ENCODE data around the gene MREG.

MREG gene

GRCh38 chr2:216002101-216002678 is 11.2 kb downstream of the MREG start:
- Histone ChIP-seq H3K27ac (ENCODE audit: low read depth, low read length) (no peak overlapping the region), H3K4me1 (ENCODE audit: control insufficient read depth, low read length) (no peaks in the 10 kb centered on the region), H3K36me3 (ENCODE audit: control insufficient read depth, low read length) (no peaks in the 10 kb centered on the region), H3K4me3 (ENCODE audit: low read length) (no peak overlapping the region), H3F3A (ENCODE audit: control insufficient read depth, insufficient read depth) (no peaks in the 10 kb centered on the region), H4K20me1 (ENCODE audit: control insufficient read depth, insufficient read depth, low read depth, low read length) (no peaks in the 10 kb centered on the region), H3K4me2 (ENCODE audit: low read length) (no peak overlapping the region), H3K79me2 (ENCODE audit: control insufficient read depth, low read length) (no peaks in the 10 kb centered on the region), H3K27me3 (ENCODE audit: control insufficient read depth, low read length) (peaks cover 57% of the 10 kb centered on the region), H3K9me2 (replicated peaks; ENCODE audit: control insufficient read depth, low read length) (no peaks in the 10 kb centered on the region), H3K9me3 (ENCODE audit: control insufficient read depth, insufficient read depth, low read length) (no peaks in the 10 kb centered on the region)
- TF ChIP-seq, protein P1, sequence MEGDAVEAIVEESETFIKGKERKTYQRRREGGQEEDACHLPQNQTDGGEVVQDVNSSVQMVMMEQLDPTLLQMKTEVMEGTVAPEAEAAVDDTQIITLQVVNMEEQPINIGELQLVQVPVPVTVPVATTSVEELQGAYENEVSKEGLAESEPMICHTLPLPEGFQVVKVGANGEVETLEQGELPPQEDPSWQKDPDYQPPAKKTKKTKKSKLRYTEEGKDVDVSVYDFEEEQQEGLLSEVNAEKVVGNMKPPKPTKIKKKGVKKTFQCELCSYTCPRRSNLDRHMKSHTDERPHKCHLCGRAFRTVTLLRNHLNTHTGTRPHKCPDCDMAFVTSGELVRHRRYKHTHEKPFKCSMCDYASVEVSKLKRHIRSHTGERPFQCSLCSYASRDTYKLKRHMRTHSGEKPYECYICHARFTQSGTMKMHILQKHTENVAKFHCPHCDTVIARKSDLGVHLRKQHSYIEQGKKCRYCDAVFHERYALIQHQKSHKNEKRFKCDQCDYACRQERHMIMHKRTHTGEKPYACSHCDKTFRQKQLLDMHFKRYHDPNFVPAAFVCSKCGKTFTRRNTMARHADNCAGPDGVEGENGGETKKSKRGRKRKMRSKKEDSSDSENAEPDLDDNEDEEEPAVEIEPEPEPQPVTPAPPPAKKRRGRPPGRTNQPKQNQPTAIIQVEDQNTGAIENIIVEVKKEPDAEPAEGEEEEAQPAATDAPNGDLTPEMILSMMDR (IDR thresholded peaks at IDR 0.05; ENCODE audit: low read depth, low read length, poor library complexity, severe bottlenecking) = no peak
- TF ChIP-seq EZH2phosphoT487 (IDR thresholded peaks at IDR 0.05; ENCODE audit: borderline replicate concordance, low read length) = no peak

- Histone ChIP-seq H3K4me2 (ENCODE audit: low read length) (no peak overlapping the region), H3K27ac (ENCODE audit: low read depth, low read length) (no peak overlapping the region), H3K36me3 (ENCODE audit: control insufficient read depth, low read length) (no peaks in the 10 kb centered on the region), H3F3A (ENCODE audit: control insufficient read depth, insufficient read depth) (no peaks in the 10 kb centered on the region), H3K27me3 (ENCODE audit: control insufficient read depth, low read length) (peaks cover 50% of the 10 kb centered on the region), H3K9me2 (replicated peaks; ENCODE audit: control insufficient read depth, low read length) (no peaks in the 10 kb centered on the region), H4K20me1 (ENCODE audit: control insufficient read depth, insufficient read depth, low read depth, low read length) (no peaks in the 10 kb centered on the region), H3K4me1 (ENCODE audit: control insufficient read depth, low read length) (no peaks in the 10 kb centered on the region), H3K9me3 (ENCODE audit: control insufficient read depth, insufficient read depth, low read length) (no peaks in the 10 kb centered on the region), H3K4me3 (ENCODE audit: low read length) (no peak overlapping the region), H3K79me2 (ENCODE audit: control insufficient read depth, low read length) (no peaks in the 10 kb centered on the region)
- TF ChIP-seq, protein P1 (IDR thresholded peaks at IDR 0.05; ENCODE audit: low read depth, low read length, poor library complexity, severe bottlenecking) = no peak
- TF ChIP-seq EZH2phosphoT487 (IDR thresholded peaks at IDR 0.05; ENCODE audit: borderline replicate concordance, low read length) = no peak
Observed at GRCh38 chr2:216001216-216002100, 11.9 kb downstream of the MREG start.

DNA sequence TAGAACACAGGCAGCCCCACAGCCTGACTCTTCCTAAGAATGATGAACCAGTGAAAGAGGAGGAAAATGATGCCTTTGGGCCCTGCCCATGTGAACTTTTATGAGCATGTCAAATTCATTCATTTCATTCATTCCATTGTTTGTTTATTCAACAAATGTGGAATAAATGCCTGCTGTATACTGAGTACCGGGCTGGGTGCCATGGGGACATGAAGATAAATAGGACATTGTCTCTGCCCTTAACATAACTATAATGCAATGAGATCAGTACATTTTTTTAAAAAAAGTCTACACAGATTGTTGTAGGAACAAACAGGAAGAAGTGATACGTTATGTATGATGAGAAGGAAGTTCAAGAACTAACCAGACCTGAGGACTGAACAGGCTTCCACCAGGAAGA is 14.7 kb downstream of the MREG start:
- Histone ChIP-seq H3K9me2 (replicated peaks; ENCODE audit: control insufficient read depth, low read length) (no peaks in the 10 kb centered on the region), H3K4me1 (ENCODE audit: control insufficient read depth, low read length) (no peaks in the 10 kb centered on the region), H3K27ac (ENCODE audit: low read depth, low read length) (no peak overlapping the region), H3K79me2 (ENCODE audit: control insufficient read depth, low read length) (no peaks in the 10 kb centered on the region), H3K9me3 (ENCODE audit: control insufficient read depth, insufficient read depth, low read length) (no peaks in the 10 kb centered on the region), H3K36me3 (ENCODE audit: control insufficient read depth, low read length) (no peaks in the 10 kb centered on the region), H3F3A (ENCODE audit: control insufficient read depth, insufficient read depth) (no peaks in the 10 kb centered on the region), H3K4me3 (ENCODE audit: low read length) (no peak overlapping the region), H3K4me2 (ENCODE audit: low read length) (no peak overlapping the region), H3K27me3 (ENCODE audit: control insufficient read depth, low read length) (peaks cover 29% of the 10 kb centered on the region), H4K20me1 (ENCODE audit: control insufficient read depth, insufficient read depth, low read depth, low read length) (no peaks in the 10 kb centered on the region)
- TF ChIP-seq EZH2phosphoT487 (IDR thresholded peaks at IDR 0.05; ENCODE audit: borderline replicate concordance, low read length) = no peak
- TF ChIP-seq, protein P1 (IDR thresholded peaks at IDR 0.05; ENCODE audit: low read depth, low read length, poor library complexity, severe bottlenecking) = no peak
